Measurements from ENCODE around the gene TRIM62. TPM values are rescaled to one million over a fixed set of nuclear protein-coding genes. Genes with fewer than 3 reads are reported as not detected.

TRIM62 gene
- total RNA-seq, 6 experiments from 2014 or later = 6.2 to 7.9 (median 7.1) TPM

DNA sequence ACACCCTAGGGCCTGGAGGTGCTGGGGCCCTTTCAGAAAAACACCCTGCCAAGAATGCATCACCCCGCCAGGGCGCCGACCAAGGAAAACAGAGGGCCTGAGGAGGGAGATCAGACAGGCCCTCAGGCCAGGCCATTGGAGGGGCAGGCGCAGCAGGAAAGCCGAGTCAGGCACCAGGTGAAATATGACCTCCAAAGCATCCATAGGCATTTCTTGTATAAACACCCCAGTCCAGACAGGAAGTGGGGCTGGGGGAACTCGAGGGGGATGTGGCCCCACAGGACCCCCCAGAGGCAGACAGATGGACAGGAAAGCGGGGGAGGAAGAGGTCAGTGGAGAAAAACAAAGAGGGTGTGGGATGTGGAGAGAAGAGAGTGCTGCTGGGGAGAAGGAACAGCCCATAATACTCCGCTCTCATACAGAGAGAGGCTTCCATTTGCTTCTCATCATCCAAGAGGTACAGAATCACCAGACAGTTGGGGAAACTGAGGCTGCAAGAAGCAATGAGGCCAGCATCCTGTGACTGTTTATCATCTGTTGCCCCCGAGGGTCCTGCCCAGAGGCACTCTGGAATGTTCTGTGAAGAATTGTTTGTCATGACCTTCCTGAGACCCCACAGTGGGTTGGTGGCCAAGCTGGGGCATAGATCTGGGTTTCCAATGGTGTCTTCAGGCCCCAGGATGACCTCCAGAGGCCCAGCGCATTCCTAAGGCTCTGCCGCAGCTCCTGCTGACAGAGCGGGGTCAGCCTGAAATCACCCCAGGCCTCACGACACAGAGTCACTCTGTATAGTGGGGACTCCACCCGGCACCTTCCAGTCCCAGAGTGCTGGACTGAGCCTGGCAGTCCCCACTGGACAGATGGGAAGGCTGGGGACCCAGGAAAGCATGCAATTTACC, 18.0 kb downstream of the TRIM62 start:
- Mint-ChIP-seq H3K36me3 (ENCODE audit: low read depth) (peaks cover 16% of the 10 kb centered on the region), H3K27me3 (ENCODE audit: insufficient read depth) (no peaks in the 10 kb centered on the region), H3K4me1 (ENCODE audit: low read depth) (peaks cover 37% of the 10 kb centered on the region), H3K27ac (peak overlapping the region; percentile 84), H3K9me3 (peaks cover 5% of the 10 kb centered on the region), H3K4me3 (no peak overlapping the region)
- TF ChIP-seq, protein P1, sequence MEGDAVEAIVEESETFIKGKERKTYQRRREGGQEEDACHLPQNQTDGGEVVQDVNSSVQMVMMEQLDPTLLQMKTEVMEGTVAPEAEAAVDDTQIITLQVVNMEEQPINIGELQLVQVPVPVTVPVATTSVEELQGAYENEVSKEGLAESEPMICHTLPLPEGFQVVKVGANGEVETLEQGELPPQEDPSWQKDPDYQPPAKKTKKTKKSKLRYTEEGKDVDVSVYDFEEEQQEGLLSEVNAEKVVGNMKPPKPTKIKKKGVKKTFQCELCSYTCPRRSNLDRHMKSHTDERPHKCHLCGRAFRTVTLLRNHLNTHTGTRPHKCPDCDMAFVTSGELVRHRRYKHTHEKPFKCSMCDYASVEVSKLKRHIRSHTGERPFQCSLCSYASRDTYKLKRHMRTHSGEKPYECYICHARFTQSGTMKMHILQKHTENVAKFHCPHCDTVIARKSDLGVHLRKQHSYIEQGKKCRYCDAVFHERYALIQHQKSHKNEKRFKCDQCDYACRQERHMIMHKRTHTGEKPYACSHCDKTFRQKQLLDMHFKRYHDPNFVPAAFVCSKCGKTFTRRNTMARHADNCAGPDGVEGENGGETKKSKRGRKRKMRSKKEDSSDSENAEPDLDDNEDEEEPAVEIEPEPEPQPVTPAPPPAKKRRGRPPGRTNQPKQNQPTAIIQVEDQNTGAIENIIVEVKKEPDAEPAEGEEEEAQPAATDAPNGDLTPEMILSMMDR (IDR thresholded peaks at IDR 0.05) = no peak
- DNase-seq = no peak

DNA sequence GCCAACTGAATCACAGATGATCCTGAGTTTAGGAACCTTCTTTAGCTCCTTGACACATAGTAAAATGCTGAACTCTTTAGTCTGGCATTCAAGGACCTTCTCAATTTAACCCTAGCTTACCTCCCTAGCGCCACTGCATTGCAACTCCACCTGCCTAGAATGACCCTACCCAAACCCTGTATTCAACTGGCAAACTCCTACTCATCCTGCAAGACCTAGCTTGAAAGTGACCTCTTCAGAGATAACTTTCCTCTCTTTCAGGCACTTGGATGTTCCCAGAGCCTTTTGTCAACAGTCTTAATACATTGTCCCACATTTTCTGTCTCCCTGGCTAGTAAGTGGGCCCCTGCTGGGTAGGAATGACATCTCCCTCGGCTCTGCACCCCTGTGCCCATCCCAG, 19.7 kb downstream of the TRIM62 start:
- H3K4me1 Mint-ChIP-seq (ENCODE audit: low read depth) = peaks cover 20% of the 10 kb centered on the region
- no peaks in the 10 kb centered on the region for H3K9me3 Mint-ChIP-seq
- TF ChIP-seq, protein P1 (IDR thresholded peaks at IDR 0.05) = no peak
- H3K27me3 Mint-ChIP-seq (ENCODE audit: insufficient read depth) = no peaks in the 10 kb centered on the region
- no peak overlapping the region for H3K4me3 Mint-ChIP-seq
- peaks cover 7% of the 10 kb centered on the region for H3K36me3 Mint-ChIP-seq (ENCODE audit: low read depth)
- DNase-seq = no peak
- no peak overlapping the region for H3K27ac Mint-ChIP-seq

DNA sequence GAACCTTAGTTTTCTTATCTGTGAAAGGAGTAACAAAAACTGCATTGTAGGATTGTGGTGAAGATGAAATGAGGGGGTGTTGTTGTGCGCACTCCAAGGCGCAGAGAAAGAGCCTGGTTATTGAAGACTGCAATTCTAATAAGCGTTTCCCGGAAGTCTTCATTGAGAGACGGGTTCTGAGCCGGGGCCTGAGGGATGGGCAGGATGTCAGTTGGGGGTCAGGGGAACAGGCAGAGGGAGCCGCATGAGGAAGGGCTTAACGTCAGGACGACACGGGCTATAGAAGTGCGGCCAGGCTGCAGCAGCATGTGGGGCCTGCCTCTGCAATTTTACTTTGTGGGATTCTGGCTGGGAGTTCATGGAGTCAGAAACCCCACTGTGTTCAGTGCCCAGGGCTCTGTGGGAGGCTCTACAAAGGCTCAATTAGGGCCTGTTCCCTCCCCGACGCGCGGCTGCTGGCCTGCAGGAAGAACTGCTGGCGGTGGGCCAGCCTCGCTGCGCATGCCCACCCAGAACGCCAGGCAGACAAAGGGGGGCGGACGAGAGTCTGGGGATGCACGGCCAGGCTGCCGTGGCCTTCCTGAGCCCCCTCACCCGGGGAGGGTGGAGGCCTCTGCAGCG, 20.7 kb downstream of the TRIM62 start:
- peaks cover 15% of the 10 kb centered on the region for H3K4me1 Mint-ChIP-seq (ENCODE audit: low read depth)
- no peaks in the 10 kb centered on the region for H3K27me3 Mint-ChIP-seq (ENCODE audit: insufficient read depth)
- H3K9me3 Mint-ChIP-seq = no peaks in the 10 kb centered on the region
- TF ChIP-seq, protein P1 (IDR thresholded peaks at IDR 0.05) = no peak
- no peak for DNase-seq
- peaks cover 5% of the 10 kb centered on the region; the same call in 1 of the 2 replicates for H3K36me3 Mint-ChIP-seq (ENCODE audit: low read depth)
- H3K4me3 Mint-ChIP-seq = no peak overlapping the region
- H3K27ac Mint-ChIP-seq = no peak overlapping the region

DNA sequence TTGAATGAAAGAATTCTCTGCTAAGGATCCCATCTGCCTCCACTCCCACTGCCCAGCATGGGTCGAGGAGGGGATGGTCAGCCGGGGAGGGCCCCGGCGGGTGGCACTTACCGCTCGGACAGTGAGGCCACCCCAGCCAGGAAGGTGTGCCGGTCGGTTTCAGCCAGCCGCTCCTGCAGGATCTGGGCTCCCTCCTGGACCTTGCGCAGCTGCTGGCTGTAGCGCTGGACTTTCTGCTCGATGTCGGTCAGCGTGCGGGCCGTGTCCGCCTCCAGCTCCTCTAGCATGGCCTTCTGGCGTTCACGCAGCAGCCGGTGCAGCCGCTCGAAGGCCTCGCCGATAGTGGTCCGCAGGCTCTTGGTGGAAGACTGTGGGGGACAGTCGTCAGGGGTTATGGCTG, 22.3 kb downstream of the TRIM62 start:
- peaks cover 15% of the 10 kb centered on the region for H3K4me1 Mint-ChIP-seq (ENCODE audit: low read depth)
- peaks cover 5% of the 10 kb centered on the region; the same call in 1 of the 2 replicates for H3K36me3 Mint-ChIP-seq (ENCODE audit: low read depth)
- no peak for DNase-seq

DNA sequence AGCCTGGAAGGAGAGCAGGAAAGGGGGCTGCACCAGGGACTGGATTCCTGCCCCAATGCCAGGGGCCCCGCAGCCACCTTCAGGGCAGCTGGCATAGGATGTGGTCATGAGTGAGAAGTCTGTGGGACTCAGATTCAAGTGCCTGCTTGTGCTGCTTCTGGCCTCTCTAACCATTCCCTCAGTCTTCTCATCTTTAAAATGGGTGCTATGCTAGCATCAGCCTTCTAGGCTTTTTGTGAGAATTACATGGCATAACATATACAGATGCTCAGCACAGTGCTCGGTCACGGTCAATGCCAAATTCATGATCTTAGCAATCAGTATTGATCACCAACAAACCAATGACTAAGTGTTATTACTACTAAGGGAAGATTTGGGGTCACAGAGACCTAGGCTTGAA, 23.5 kb downstream of the TRIM62 start:
- TF ChIP-seq, protein P1 (IDR thresholded peaks at IDR 0.05) = no peak
- DNase-seq = no peak
- H3K4me1 Mint-ChIP-seq (ENCODE audit: low read depth) = peaks cover 9% of the 10 kb centered on the region
- no peaks in the 10 kb centered on the region for H3K9me3 Mint-ChIP-seq
- H3K27me3 Mint-ChIP-seq (ENCODE audit: insufficient read depth) = no peaks in the 10 kb centered on the region
- H3K4me3 Mint-ChIP-seq = no peak overlapping the region
- H3K27ac Mint-ChIP-seq = no peak overlapping the region
- 0 out of 2 replicates have a peak, but pooled peaks cover 4% of the 10 kb centered on the region for H3K36me3 Mint-ChIP-seq (ENCODE audit: low read depth)

More for the DNA sequence above, 22.3 kb downstream of the TRIM62 start:
- H3K9me3 Mint-ChIP-seq = no peaks in the 10 kb centered on the region
- no peaks in the 10 kb centered on the region for H3K27me3 Mint-ChIP-seq (ENCODE audit: insufficient read depth)
- no peak overlapping the region for H3K27ac Mint-ChIP-seq
- H3K4me3 Mint-ChIP-seq = no peak overlapping the region
- TF ChIP-seq, protein P1 (IDR thresholded peaks at IDR 0.05) = no peak

Data from HFFc6 (cell line).